GM19397 (cell line): ENCODE results near the gene PARP16.
A peak's percentile ranks its signal among the peaks of the same experiment; 100 is the strongest.

Experiments
- ATAC-seq: cut with Tn5 transposase; IDR thresholded peaks from one replicate; pipeline ENCODE4 v1.9.1; 2021; ENCODE audit warnings: mild to moderate bottlenecking, moderate library complexity; ENCODE audit not compliant: unreplicated experiment

Gene PARP16

DNA sequence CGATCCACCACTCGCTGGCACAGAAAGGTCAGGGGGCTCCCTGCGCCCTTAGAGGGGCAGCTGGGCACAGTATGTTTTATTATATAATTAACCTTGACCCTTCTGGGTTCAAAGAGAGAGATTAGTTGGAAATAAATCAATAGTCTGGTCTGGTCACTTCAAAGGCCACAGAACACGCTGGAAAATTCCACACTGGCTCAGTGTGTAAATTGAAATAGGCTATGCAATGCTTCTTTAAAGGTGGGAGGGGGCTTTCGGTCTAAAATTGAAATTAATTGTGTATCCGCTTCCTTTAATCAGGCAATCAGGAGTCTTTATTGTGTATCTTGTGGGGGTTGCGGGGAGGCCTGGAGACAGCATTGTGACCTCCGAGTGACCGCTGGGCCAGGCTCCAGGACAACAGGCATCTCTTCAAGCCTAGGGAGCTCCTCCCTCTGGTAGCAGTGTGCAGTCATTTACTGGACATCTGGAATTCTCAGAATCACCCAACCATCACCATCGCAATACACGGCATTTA, 25.8 kb upstream of the PARP16 start:
- ATAC-seq: no peak

DNA sequence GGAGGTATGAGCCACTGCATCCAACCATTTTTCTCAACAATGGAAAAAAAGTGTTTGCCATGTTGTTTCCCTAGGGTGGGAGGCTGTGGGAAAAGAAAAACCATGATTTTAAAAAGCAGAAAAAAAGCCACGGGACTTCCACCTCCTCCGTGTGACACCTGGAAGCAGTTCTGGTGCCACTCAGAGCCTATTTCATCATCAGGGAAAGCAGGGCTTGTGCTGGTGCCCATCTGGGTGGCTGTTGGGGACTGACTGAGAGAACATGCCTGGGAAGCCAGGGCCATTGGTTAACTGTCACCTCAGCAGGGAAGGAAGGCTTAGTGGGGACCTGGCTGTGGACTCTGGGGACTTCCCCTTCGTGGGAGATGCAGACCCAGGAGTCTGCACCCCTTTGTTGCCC, 25.1 kb upstream of the PARP16 start:
- no peak for ATAC-seq

DNA sequence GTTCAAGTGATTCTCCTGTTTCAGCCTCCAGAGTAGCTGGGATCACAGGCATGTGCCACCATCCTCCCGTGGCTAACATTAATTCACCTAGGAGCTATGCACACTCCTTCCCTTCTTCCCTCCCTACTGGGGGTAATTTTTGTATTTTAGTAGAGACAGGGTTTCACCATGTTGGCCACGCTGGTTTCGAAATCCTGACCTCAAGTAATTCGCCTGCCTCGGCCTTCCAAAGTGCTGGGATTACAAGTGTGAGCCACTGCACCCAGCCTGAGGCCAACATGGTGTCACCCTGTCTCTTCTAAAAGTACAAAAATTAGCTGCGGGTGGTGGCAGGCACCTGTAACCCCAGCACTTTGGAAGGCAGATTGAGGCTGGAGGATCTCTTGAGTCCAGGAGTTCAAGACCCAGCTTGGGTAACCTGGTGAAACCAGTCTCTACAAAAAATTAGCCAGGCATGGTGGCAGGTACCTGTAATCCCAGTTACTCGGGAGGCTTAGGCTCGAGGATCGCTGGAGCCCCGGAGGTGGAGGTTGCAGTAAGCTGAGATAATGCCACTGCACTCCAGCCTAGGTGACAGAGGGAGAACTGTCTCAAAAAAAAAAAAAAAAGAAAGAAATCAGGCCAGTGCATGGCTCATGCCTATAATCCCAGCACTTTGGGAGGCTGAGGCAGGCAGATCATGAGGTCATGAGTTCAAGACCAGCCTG, 23.9 kb upstream of the PARP16 start:
- ATAC-seq: no peak

DNA sequence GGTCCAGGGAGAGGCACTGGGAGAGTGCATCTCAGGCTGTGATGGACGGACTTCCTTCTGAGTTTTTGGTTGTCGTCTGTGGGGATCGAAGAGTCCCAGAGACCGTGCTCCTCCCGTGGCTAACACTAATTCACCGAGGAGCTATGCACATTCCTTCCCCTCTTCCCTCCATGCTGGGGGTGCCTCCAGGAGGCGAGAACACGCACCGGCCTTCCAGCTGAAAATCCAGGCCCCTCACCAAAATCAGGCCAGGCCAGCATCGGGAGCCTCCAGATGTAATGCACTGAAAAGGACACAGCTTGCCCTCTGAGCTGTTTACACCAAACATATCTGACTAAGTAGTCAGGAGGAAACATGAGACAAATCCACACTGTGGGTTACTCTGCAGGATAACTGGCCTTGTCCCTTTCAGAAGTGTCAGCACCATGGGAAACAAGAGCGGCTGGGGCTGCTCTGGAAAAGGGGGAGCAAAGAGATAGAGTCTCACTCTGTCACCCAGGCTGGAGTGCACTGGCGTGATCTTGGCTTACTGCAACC, 23.3 kb upstream of the PARP16 start:
- no peak for ATAC-seq

DNA sequence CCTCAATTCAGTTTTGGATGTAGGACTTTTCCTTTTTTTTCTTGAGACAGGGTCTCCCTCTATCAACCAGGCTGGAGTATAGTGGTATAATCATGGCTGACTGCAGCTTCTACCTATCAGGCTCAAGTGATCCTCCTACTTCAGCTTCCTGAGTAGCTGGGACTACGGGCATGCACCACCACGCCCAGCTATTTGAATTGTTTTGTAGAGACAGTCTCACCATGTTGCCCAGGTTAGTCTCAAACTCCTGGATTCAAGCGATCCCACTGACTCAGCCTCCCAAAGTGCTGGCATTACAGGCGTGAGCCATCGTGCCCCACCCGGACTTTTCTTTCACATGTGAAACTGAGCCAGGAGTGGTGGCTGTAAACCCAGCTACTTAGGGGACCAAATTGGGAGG, 21.3 kb upstream of the PARP16 start:
- ATAC-seq: no peak

DNA sequence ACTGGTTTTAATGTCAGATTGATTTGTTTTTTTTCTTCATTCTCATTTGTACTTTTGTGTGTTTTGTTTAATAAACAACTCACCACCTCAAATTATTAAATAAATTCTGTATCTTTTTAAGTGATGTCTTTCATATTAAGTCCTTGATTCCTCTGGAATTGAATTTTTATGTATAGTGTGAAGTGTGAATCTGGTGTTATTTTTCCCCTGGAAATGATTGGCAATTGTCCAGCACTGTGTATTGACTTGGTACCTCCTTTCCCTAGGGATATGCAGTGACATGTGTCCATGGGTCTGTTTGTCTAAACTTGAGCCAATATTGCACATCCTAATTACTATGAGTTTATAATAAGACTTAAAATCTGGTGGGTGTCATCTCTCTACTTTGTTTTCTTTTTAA, 19.9 kb upstream of the PARP16 start:
- no peak for ATAC-seq

DNA sequence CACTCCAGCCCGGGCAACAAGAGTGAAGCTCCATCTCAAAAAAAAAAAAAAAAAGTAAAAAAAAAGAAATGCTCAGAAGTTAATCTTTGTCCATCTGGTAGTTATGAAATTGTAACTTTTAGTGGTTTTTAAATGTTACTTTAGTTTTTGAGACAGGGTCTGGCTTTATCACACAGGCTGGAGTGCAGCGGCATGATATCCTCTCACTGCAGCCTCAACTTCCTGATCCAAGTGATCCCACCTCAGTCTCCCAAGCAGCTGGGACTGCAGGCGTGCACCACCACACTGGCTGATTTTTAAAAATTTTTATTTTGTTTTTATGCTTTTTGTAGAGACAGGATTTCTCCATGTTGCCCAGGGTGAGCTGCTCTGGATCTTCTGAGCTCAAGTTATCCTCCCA, 19.1 kb upstream of the PARP16 start:
- ATAC-seq: no peak

DNA sequence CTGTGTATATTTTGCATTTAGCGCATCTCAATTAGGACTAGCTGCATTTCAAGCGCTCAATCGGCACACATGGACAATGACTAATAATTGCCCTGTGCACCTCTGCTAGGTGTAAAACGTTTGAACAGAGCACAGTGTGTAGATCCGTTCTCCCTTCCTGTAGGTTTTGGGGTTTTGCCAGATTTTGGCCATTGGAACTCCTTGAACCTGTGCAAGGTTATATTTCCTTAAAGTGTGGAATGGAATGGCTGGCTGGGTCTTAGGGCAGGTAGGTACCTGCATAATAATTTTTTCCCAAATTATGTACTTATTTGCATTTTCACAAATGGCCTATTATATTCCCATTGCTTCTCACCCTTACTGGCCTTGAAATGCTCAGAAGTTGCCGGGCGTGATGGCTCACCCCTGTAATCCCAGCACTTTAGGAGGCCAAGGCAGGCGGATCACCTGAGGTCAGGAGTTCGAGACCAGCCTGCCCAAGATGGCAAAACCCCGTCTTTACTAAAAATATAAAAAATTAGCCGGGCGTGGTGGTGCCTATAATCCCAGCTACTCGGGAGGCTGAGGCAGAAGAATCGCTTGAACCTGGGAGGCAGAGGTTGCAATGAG, 18.6 kb upstream of the PARP16 start:
- ATAC-seq: no peak

DNA sequence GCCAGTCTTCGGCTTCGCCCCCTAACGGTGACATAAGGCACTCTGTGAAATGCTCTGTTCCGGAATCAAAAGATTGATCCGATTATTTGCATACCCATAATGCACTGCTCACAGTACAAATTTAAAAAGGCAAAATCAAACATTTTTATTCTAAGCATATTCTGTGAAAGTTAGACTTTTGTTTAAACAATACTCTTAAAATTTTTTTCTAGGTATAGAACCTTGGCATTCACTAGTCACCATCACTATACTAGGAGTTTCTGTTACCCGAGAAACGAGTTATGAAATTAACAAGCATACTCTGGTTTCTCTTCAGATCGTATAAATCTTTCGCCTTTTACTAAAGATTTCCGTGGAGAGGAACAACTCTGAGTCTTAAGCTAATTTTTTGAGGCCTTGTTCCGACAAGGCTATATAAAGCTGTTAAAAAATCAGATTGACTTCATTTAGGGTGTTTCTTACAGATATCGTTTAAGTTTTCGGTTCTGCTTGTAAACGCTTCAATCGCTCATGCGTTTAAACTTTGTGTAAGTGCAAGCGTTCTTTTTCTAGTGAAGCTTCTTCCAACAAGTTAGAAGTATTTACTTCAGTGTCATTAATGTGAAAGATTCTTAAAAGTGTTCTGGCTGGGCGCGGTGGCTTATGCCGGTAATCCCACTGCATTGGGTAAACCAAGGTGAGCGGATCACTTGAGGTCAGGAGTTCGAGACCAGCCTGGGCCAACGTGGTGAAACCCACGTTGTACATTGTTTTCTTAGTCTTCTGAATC, 17.9 kb upstream of the PARP16 start, which contains the start of gene RNU5B-1:
RNU5B-1 (plus strand) TSS at position 297 of the 769 bp plus-strand sequence.
- ATAC-seq: peak; percentile 60

DNA sequence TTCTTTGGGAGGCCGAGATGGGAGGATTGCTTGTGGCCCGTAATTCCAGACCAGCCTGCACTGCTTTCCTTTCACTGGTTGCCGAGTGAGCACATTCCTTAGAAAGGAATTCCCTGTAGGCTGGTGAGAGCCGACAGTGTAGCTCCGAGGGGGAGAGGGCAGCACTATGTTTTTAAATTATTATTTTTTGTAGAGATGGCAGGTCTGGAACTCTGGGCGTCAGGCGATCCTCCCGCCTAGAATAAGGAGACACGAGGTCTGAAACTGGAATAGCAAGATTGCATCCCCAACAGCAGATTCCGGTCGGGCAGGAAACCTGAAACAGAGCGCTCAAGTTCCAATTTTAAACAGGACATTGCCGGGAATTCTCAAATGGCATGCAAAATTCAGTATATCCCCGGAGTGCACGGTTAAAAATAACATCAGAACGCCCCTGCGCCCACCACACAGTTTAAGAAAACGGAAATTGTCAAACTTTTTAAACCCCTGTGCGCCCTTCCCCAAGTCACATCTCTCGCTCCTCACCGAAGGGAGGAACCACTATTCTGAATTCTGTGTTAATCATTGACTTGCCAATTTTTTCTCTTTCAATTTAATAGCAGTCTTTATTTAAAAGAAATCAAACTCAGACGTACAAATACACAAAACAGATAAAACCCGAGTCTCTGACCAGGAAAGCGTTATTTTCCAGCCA, 17.2 kb upstream of the PARP16 start:
- ATAC-seq: peak; percentile 7

DNA sequence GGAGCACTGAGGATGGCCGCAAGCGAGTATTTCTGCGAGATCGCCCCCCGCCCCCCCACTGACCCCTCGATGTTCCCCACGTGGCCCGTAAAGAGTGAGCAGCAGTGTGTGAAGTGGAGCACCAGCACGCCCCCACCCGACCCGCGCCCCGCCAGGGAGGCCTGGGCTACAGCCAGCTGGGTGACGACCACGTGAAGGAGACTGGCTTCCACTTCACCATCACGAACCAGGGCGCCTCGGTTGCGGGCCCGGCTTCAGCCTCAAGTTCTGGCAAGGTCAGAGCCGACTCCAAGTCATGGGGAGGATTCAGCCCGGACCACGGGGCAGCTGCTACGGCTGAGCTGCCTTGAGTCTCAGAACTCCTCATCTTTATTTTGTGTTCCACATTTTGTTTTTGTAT, 15.4 kb upstream of the PARP16 start:
- ATAC-seq: no peak

DNA sequence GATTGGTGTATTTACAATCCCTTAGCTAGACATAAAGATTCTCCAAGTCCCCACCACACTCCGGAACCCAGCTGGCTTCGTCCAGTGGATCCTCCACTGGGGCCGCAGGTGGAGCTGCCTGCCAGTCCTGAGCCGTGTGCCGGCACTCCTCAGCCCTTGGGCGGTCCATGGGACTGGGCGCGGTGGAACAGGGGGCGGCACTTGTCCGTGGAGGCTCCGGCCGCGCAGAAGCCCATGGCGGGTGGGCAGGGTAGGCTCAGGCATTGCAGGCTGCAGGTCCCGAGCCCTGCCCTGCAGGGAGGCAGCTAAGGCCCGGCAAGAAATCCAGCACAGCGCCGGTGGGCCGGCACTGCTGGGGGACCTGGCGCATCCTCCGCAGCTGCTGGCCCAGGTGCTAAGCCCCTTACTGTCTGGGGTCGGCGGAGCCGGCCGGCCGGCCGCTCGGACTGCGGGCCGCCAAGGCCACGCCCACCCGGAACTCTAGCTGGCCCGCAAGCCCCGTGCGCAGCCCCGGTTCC, 14.3 kb upstream of the PARP16 start:
- no peak for ATAC-seq

DNA sequence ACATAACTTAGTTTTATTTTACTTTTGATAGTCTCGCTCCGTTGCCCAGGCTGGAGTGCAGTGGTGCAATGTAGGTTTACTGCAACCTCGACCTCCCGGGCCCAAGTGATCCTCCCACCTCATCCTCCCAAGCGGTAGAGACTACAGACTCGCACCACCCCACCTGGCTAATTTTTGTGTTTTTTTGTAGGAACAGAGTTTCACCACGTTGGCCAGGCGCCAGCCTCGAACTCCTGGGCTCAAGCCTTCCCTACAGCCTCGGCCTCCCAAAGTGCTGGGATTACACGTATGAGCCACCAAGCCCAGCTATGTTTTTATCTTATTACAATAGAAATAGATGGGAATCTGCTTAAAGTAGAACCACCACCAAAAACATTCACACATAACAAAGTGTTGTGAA, 12.0 kb upstream of the PARP16 start:
- ATAC-seq: no peak

DNA sequence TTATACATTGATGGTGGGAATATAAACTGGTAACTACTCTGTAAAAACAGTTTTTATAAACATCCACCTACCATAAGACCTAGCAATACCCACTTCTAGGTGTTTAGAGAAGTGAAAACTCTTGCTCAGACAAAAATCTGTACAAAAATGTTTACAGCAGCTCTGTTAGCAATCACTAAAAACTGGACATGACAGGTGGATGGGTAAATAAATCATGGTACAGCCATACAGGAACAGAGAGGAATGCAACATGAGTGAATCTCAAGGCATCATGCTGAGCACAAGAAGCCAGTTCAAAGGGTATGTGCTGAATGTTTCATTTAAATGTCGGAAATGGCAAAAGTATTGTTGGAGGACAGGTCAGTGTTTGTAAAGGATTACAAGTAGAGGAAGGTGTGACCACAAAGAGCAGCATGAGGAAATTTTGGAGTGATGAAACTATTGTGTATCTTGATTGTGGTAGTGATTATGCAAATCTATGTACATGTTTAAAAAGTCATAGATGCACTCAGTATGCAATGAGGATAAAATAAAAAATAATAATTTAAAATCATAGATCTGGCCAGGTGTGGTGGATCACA, 6.3 kb upstream of the PARP16 start:
- no peak for ATAC-seq

DNA sequence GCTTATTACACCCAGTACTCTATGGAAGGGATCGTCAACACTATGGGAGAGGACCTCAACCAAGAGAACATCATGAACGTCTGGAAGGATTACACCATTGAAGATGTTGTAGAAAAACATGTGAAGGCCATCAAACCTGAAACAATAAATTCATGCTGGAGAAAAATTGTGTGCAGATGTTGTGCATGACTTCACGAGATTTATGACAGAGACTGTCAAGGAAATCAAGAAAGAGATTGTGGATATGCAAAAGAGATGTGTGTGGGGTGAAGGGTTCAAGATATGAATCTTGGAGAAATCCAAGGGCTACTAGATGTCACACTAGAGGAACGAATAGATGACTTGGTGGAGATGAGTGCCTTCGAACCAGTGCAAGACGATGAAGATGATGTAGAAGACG, 3.5 kb upstream of the PARP16 start:
- ATAC-seq: no peak

DNA sequence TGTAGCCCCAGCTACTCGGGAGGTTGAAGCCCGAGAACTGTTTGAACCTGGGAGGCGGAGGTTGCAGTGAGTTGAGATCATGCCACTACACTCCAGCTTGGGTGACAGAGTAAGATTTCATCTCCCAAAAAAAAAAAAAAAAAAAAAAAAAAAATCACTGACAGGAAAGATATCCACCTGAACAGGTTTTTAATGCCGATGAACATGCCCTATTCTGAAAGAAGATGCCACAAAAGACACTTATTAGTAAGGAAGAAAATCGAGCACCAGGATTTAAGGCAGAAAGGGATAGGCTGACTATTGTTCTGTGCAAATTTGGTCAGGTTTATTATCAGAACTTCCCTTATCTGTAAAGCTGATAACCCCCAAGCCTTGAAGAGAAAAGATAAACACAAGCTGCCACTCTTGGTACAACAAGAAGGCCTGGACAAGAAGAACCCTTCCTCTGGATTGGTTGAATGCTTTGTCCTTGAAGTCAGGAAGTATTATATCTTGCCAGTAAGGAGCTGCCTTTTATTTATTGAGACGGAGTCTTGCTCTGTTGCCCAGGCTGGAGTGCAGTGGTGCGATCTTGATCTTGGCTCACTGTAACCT, 2.7 kb upstream of the PARP16 start:
- no peak for ATAC-seq

DNA sequence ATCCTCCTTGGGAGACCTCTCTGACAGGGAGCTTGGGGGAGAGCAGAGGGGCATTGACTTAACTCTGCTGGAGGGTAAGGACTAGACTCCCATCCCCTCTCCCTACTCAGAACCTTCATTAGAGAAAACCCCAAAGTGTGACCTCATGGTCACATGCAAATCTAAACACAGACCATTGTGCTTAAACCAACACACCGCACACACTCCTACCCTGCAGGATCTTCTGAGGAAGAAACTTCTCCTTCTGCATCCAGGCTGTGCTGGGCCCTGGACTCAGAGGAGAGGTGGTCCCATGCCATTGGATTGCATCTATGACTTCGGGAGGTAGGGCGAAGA, 805 bp upstream of the PARP16 start:
- no peak for ATAC-seq

DNA sequence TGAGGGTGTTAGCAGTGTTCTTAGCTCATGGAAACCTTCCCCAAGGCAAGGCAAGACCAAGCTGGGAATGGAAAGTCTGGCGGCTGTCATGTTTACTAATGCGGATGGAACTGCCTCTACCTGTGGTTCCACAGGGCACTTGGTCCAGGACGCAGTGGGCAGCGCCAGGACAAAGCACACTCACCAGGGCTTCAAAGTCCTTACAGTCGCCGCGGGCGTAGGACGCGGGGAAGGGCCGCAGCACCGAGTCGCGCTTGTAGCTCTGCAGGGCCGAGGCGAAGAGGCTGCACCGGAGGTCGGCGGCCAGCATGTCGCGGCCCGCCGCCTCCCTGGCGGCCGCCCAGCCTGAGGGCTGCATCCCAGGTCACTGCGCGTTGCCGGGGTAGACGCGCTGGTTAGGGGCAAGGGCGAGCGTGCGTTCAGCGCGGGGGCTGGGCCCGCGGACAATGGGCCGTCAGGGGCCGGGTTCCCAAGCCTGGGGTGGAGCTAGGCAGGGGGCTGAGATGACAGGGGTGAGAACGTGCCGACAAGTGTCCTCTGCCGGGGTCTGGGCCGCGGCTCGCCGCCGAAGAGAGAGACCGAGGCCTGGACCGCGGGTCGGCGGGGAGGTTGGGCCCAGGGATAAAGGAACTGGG, 497 bp downstream of the PARP16 start:
- ATAC-seq: peak; percentile 28

DNA sequence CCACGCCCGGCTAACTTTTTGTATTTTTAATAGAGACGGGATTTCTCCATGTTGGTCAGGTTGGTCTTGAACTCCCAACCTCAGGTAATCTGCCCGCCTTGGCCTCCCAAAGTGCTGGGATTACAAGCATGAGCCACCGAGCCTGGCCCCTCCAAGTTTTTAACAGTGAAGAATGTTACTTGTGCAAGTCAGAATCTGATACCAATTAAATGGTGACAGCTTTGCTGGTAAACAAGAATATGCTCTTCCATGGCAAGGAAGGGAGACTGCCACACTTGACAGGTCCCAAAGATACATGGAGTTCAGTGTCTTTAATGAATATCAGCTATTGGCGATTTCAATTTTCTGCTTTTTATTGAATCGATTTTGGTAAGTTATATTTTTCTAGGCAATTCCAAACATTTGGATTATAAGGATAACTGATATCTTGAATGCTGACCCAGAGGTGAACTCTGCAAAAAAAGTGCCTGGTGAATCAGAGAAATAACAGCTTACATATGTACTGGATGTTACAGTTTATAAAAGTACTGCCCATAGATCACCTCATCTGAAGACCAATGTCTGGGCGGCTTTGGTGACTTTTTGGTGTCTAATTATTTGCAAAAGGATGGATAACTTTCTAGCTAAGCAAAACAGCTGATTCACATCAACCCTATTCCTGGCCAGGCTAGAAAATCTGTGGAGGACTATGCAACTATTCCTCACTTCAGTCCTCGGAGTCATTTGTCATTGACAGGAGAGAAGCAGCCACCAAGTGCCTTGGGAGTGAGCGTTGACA, 1.2 kb downstream of the PARP16 start:
- ATAC-seq: no peak
